Dermis microvascular lymphatic vessel endothelial cell (primary cell): ENCODE measurements around the gene FHIT. TPM values are rescaled to one million over a fixed set of nuclear protein-coding genes. Genes with fewer than 3 reads are reported as not detected.

Source experiments
- DNase-seq, 2 donors: peaks; one replicate each; pipeline versions ENCODE4 v3.0.0 to v3.0.0-alpha.2; 2010; ENCODE audit warnings: low read depth in 2 of 2
- total RNA-seq: library from RNA; depleted of rRNA; stranded (reverse); fragments of >200 nt; gene quantifications from 2 replicates; pipeline ENCODE4 v1.2.1, GENCODE V29; 2014

The FHIT gene
- total RNA-seq, 1 donor from 2014 or later, result 0.51 TPM

GRCh38 chr3:60140160-60140559 lies 1111.1 kb downstream of the FHIT start:
- no peak for DNase-seq

GRCh38 chr3:60136601-60137000 lies 1114.7 kb downstream of the FHIT start:
- no peak for DNase-seq

DNA sequence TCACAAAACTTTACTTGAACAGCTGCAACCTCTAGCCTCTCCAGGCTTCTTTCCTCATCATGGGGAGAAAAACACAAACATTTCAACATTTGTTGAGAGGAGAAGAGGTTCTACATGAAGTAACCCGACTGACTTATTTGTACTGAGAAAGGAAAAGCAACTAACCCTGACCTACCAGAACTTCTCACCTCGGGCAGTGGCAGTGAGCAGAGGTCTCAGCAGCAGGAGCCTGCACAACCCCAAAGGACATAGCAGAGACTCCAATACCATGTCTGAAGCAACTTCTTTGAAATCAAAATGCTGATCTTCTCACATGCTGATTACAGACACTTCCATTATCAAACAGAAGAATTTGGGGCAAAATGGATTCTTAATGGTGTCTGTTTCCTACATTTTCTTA lies 1115.8 kb downstream of the FHIT start:
- no peak for DNase-seq

GRCh38 chr3:60133269-60134162 lies 1117.7 kb downstream of the FHIT start:
- no peak for DNase-seq

- DNase-seq, result no peak
Observed at GRCh38 chr3:60131618-60132017, 1119.6 kb downstream of the FHIT start.

GRCh38 chr3:60126511-60127304 lies 1124.5 kb downstream of the FHIT start:
- DNase-seq, result no peak

DNA sequence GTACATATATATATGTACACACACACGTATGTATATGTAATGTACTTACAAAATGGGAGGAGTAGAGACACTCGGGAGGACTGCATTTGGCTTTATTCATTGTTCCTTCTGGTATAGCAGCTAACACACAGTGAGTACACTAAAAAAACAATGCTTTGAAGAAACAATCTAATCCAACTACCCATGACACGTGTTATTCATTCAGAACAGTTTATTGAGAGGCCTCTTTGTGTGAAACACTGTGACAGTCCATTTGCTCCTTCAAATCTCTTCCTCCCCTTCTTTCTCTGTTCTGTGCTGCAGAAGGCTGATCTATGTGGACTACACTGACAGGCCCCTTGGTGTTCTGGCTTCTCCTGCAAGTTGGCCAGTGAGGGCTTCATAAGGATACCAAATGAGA lies 1125.6 kb downstream of the FHIT start:
- DNase-seq, result no peak

DNA sequence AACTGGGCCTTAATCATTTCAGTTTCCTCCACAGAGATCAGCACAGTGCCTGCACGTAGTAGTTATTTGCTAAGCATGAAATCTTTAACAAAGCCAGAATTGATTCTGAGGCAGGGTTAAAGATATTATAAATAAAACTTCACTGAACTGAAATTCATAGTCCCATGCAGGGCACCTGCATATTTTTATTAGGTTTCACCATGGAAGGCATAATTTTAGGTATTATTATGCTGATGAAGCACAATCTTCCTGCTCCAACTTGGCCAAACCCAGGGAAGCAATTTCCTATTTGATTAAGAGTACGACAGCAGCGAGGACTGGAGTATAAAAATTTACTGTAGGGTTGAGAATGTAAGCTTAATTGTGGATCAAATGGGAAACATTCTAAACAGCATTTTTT lies 1131.0 kb downstream of the FHIT start:
- DNase-seq, result no peak

GRCh38 chr3:60114191-60114590 lies 1137.1 kb downstream of the FHIT start:
- DNase-seq, result no peak

DNA sequence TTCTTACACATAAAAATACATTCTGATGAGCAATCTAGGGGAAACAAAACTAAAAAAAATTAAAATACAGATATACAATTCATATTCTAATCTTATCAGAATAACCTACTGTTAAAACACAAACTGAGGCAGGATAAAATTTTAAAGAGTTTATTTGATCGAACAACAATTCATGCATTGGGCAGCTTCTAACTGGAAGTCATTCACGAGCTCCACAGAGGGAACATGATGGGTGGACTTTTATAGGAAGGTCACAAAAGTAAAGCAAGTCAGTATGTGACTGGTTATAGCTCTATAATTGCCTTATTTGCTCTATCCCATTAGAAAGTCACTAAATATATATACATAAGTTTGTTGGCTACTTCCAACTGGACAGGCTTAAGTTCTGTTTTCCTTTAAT lies 1144.0 kb downstream of the FHIT start:
- DNase-seq, result no peak

GRCh38 chr3:60102154-60102553 lies 1149.1 kb downstream of the FHIT start:
- no peak for DNase-seq

- DNase-seq, result no peak
Observed at GRCh38 chr3:60101621-60102020, 1149.6 kb downstream of the FHIT start.

GRCh38 chr3:60096403-60096802 lies 1154.8 kb downstream of the FHIT start:
- no peak for DNase-seq

DNA sequence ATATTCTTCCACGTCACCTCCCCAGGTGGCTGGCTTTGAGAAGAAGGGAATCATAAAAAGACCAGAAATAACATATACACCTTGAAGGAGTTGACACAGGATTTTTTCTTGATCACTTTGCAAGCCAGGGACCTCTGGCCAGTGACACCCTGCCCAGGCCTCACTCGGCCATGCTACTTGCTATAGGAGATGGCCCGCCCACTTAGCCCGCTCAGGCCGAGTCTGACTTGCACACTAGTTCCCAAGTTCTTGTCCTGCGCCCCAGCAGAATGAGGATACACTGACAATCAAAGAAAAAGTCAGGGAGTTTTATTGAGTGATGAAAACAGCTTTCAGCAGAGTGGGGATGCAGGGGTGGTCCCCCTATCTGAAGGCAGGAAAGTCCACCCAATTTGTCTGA lies 1155.3 kb downstream of the FHIT start:
- no peak for DNase-seq

GRCh38 chr3:60095516-60095915 lies 1155.7 kb downstream of the FHIT start:
- DNase-seq, result no peak

- DNase-seq, result no peak
Observed at GRCh38 chr3:60094392-60094947, 1156.8 kb downstream of the FHIT start.

DNA sequence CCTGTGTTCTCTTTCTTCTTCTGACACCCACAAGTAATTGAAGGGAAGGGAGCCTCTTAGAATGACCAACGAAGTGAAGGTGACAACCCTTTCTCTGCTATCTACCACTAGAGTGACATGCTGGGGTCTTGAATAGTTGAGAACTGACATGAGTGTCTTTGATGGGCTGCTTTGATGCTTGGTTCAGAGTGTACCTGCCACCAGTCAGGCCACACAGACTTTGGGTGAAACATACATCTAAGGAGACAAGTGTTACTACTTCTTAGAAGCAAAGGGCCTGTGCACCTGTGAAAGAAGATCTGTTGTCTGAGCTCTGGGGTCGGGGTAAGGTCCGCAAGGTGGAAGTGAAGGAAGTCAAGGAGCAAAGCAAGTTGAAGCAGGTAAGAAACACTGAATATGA lies 1160.7 kb downstream of the FHIT start:
- no peak for DNase-seq

DNA sequence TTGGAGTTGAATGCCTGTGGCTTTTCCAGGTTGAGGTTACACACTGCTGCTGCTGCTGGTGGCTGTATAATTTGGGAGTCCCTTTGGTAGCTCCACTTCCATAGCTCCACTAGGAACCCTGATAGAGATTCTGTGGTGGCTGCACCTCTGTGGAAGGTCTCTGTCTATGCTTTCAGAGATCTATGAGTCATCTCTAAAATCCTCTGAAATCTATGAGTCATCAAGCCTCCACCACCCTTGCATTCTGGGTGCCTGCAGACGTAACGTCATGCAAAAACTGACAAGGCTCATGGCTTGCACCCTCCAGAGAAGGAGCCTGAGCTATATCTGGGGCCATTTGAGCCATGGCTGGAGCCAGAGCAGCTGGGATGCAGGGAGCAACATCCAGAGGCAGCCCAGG lies 1164.4 kb downstream of the FHIT start:
- no peak for DNase-seq

DNA sequence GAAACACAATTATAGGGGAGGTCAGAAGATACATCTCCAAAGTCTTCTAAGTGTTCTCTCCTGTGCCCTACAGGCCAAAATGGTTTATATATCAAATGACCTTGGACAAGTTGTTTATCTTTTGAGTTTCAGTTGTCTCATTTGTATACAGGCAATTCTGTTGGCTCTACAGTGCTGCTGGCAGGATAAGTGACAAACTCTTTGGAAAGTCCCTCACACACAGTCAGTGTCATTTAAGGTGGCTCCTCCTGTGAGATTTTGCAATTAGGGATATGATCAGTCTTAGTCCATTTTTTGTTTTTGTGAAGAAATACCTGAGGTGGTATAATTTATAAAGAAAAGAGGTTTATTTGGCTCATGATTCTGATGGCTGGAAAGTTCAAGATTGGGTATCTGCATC lies 1165.6 kb downstream of the FHIT start:
- no peak for DNase-seq

DNA sequence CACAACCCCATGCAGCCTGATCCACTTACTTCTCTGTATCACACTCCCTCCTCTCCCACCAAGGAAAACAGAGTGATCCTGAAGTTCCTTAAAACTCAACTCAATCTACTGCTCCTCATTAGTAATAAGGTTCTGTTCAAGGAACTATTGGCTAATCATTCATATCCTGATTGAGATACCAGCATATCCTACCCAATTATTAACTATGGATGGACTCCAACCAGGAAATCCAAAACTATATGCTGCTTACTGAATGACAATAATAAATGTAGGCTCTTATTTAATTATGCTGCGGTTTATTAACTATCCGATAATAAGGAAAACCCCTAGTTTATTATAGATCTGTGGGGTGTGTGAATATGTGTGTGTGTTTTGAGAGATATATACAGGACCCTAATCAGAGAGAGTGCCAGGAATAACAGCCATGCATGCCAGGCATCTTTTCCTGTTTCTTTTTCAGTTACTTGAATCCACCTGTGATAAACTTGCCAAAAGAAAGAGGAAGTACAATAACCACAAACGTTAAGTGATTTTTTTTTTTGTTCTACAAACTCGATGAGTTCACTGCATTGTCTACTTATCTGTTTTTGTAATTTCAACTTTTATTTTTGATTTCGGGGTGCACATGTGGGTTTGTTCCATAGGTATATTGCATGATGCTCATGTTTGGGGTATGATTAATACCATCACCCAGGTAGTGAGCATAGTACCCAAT lies 1169.7 kb downstream of the FHIT start:
- no peak for DNase-seq

DNA sequence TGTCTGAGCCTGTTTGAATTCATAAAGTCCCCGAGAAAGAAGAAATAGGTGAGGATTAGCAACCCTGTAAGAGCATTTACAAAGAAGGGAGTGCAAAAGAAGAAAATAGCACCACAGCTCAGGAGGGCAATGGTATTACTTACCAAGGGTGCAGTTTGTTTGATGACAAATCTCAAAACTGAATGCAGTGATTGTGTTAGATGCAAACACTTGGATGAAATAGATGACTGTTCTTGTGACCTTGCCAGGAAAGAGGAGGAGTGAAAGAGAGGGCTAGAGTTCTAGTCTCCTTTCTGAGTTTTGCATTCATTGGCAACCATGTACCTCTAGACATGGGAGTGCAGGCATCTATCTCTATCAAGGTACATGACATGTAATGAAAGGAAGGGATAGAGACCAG lies 1170.6 kb downstream of the FHIT start:
- no peak for DNase-seq

GRCh38 chr3:60079076-60079475 lies 1172.2 kb downstream of the FHIT start:
- DNase-seq, result no peak
